Measurements from ENCODE around the gene TBL1X.

The TBL1X gene

GRCh38 chrX:9781941-9782340 is 317.1 kb downstream of the TBL1X start:
- no peak for DNase-seq

- no peak for DNase-seq
These were observed 319.5 kb downstream of the TBL1X start for GRCh38 chrX:9784332-9784731.

- DNase-seq = no peak
These were observed 320.5 kb downstream of the TBL1X start for GRCh38 chrX:9785254-9785943.

- DNase-seq = no peak
These were observed 321.3 kb downstream of the TBL1X start, which contains the start of gene SHROOM2 for GRCh38 chrX:9785944-9786797. Gene SHROOM2 (plus strand): TSS chrX:9786429. CDS start chrX:9786546, 117 bp downstream.

GRCh38 chrX:9786798-9787635 is 322.2 kb downstream of the TBL1X start:
- no peak for DNase-seq

GRCh38 chrX:9788911-9789310 is 324.1 kb downstream of the TBL1X start:
- DNase-seq = no peak

GRCh38 chrX:9789555-9789954 is 324.7 kb downstream of the TBL1X start:
- DNase-seq = no peak
